ENCODE data around the gene DEPP1. TPM values are rescaled to one million over a fixed set of nuclear protein-coding genes. Genes with fewer than 3 reads are reported as not detected.

The DEPP1 gene
- total and polyA plus RNA-seq, 2 of the 13 experiments (the other 11 are each of a cell fraction or from before 2014, with no cell fraction given), result 14.8 to 270 TPM

GRCh38 chr10:44963772-44964633 is 14.6 kb downstream of the DEPP1 start (continued):
- TF ChIP-seq YY1 (IDR thresholded peaks at IDR 0.05; ENCODE audit: insufficient read depth, insufficient replicate concordance, low read depth, low read length), result peak; percentile 57
- no peak for TF ChIP-seq ZNF674 (CRISPR knock-in tag; IDR thresholded peaks at IDR 0.05; ENCODE audit: low read depth)
- no peak for TF ChIP-seq PITX1 (CRISPR knock-in tag; IDR thresholded peaks at IDR 0.05)
- TF ChIP-seq ZUFSP (CRISPR knock-in tag; IDR thresholded peaks at IDR 0.05; ENCODE audit: borderline replicate concordance), result no peak
- TF ChIP-seq FOXP4 (CRISPR knock-in tag; IDR thresholded peaks at IDR 0.05), result peak; percentile 65; the same call in 1 of the 2 replicates
- TF ChIP-seq SOX6 (IDR thresholded peaks at IDR 0.05), result no peak
- peak; percentile 68; the same call in 1 of the 2 replicates for TF ChIP-seq SOX6 (CRISPR knock-in tag; IDR thresholded peaks at IDR 0.05)
- 0 out of 2 replicates have a peak, but pooled peaks have one; percentile 49 for TF ChIP-seq ZNF766 (CRISPR knock-in tag; IDR thresholded peaks at IDR 0.05; ENCODE audit: borderline replicate concordance)
- TF ChIP-seq FOXO4 (CRISPR knock-in tag; conservative IDR thresholded peaks at IDR 0.05), result no peak
- no peak for TF ChIP-seq ZNF512B (CRISPR knock-in tag; IDR thresholded peaks at IDR 0.05; ENCODE audit: borderline replicate concordance)
- TF ChIP-seq CBX5 (CRISPR knock-in tag; IDR thresholded peaks at IDR 0.05; ENCODE audit: borderline replicate concordance), result peak; percentile 74; the same call in 1 of the 2 replicates
- peak; percentile 71; the same call in 1 of the 2 replicates for TF ChIP-seq CBFB (CRISPR knock-in tag; IDR thresholded peaks at IDR 0.05)
- TF ChIP-seq RXRB (CRISPR knock-in tag; IDR thresholded peaks at IDR 0.05; ENCODE audit: borderline replicate concordance), result peak; percentile 72
- TF ChIP-seq RBM39 (IDR thresholded peaks at IDR 0.05; ENCODE audit: low read depth, low read length, poor library complexity, severe bottlenecking), result peak; percentile 72
- no peak for TF ChIP-seq ZNF577 (CRISPR knock-in tag; IDR thresholded peaks at IDR 0.05; ENCODE audit: borderline replicate concordance, low read depth)
- peak; percentile 40; the same call in 1 of the 2 replicates for TF ChIP-seq SPEN (CRISPR knock-in tag; IDR thresholded peaks at IDR 0.05; ENCODE audit: low read depth)
- peak; percentile 35; the same call in 1 of the 2 replicates for TF ChIP-seq FOXA3 (CRISPR knock-in tag; IDR thresholded peaks at IDR 0.05)
- TF ChIP-seq KLF16 (CRISPR knock-in tag; IDR thresholded peaks at IDR 0.05), result peak in 1 of 2 experiments; percentile 64; a peak in 1 of 4 replicates
- peak; percentile 20; the same call in 1 of the 2 replicates for TF ChIP-seq NFKBIZ (CRISPR knock-in tag; IDR thresholded peaks at IDR 0.05)
- 0 out of 2 replicates have a peak, but pooled peaks have one; percentile 44 for TF ChIP-seq GATAD1 (CRISPR knock-in tag; IDR thresholded peaks at IDR 0.05)
